ENCODE data around the gene MFAP3L.

DNA sequence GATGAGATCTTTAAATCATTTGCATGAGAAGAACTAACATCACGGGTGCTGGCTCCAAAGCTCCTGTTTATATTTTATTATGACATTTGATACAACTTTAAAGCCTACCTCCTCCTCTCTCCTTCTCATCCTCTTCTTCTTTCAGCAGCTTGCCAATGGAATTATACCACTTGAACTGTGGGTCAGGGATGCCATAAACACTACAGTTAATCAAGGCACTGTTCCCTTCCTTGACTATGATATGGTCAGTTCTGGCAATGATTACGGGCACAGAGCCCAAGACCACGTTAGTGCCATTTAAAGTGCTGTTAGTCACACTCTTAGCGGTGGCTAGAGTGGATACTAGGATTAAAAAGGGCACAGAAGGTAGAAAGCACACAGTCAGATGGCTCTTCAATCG is 20.7 kb downstream of the MFAP3L start:
- TF ChIP-seq POLR2A (IDR thresholded peaks at IDR 0.05) = no peak
- TF ChIP-seq, protein P1, sequence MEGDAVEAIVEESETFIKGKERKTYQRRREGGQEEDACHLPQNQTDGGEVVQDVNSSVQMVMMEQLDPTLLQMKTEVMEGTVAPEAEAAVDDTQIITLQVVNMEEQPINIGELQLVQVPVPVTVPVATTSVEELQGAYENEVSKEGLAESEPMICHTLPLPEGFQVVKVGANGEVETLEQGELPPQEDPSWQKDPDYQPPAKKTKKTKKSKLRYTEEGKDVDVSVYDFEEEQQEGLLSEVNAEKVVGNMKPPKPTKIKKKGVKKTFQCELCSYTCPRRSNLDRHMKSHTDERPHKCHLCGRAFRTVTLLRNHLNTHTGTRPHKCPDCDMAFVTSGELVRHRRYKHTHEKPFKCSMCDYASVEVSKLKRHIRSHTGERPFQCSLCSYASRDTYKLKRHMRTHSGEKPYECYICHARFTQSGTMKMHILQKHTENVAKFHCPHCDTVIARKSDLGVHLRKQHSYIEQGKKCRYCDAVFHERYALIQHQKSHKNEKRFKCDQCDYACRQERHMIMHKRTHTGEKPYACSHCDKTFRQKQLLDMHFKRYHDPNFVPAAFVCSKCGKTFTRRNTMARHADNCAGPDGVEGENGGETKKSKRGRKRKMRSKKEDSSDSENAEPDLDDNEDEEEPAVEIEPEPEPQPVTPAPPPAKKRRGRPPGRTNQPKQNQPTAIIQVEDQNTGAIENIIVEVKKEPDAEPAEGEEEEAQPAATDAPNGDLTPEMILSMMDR (IDR thresholded peaks at IDR 0.05) = no peak
